ENCODE measurements around the gene GRIA1. TPM values are rescaled to one million over a fixed set of nuclear protein-coding genes. Genes with fewer than 3 reads are reported as not detected.

Gene GRIA1
- total RNA-seq, 4 donors from 2014 or later: 0.63 to 1.2 (median 0.93) TPM

DNA sequence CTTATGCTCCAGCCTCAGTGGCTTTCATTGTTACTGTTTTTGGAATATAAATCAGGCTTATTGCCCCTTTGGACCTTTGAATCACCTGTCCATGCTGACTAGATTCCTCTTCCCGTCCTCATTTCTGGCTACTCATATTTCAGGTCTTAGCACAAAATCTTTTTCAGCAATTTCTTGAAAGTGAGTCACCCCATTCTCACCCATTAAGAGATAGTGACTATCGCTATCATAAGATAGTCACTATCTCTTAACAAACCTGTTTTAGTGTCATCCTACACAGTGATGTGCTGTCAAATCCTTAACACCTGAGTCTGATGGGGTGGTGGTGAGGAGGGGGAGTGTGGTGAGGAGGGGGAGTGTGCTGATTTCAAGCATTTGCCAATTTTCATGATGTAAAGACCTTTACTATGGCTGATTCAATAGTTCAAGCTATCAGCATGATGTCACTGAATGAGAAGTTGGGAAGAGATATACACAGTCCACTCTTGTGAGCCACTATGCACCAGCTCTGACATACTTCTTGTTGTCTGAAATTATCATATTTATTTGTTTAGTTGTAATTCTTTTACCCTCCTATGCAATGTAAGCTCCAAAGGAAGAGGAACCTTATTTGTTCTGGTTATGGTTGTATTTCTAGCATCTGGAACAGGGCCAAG lies 95.3 kb downstream of the GRIA1 start:
- H3K27ac ChIP-seq (replicated peaks in 1 of 4): no peak overlapping the region
- intact Hi-C loops (cut with DNase I): no loop called here
- no peak overlapping the region for H3K4me3 ChIP-seq
- H3K36me3 ChIP-seq: no peaks in the 10 kb centered on the region
- H3K27me3 ChIP-seq: peaks cover 0 to 8% (median 0%) of the 10 kb centered on the region in 4 donors
- WGBS: 50% methylated on average over 2 of the region's 2 CpGs
- TF ChIP-seq EP300 (IDR thresholded peaks at IDR 0.05): no peak
- TF ChIP-seq CTCF (IDR thresholded peaks at IDR 0.05): no peak
- no peak for TF ChIP-seq POLR2A (IDR thresholded peaks at IDR 0.05; ENCODE audit: low read depth)
- no peak for TF ChIP-seq POLR2AphosphoS5 (IDR thresholded peaks at IDR 0.05)
- no peaks in the 10 kb centered on the region for H3K4me1 ChIP-seq
- H3K9me3 ChIP-seq: no peaks in the 10 kb centered on the region
- no peak for DNase-seq (ENCODE audit: extremely low spot score)

DNA sequence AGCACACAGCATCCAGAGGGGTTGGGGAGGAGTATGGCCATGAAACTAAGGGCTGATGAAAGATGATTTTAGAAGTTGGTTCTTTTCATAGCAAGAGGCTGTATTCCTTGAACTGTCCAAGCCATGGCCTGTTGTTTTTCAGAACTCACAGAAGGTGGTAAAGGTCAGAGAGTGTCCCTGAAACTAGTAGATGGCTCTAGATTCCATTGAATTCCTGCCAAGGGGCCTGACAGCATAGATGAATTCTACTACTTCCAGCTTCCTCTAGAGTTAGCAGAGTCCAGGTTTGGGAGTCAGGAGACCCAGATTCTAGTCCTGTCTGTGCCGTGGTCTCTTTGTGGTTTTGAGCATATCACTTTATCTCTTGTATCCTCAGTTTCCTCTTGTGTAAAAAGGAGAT lies 101.6 kb downstream of the GRIA1 start:
- intact Hi-C loops (cut with DNase I): no loop called here
- Histone ChIP-seq H3K27me3 (no peaks in the 10 kb centered on the region), H3K27ac (replicated peaks in 1 of 4) (no peak overlapping the region), H3K36me3 (no peaks in the 10 kb centered on the region), H3K4me1 (no peaks in the 10 kb centered on the region), H3K4me3 (no peak overlapping the region), H3K9me3 (no peaks in the 10 kb centered on the region)
- peak; percentile 57 for DNase-seq (ENCODE audit: extremely low spot score)
- 69% methylated on average over 1 of the region's 1 CpG for WGBS
- TF ChIP-seq POLR2A (IDR thresholded peaks at IDR 0.05; ENCODE audit: low read depth) (no peak), POLR2AphosphoS5 (IDR thresholded peaks at IDR 0.05) (no peak), EP300 (IDR thresholded peaks at IDR 0.05) (no peak), CTCF (IDR thresholded peaks at IDR 0.05) (no peak)

GRCh38 chr5:153594785-153595184 lies 104.3 kb downstream of the GRIA1 start:
- Histone ChIP-seq H3K4me3 (no peak overlapping the region), H3K9me3 (no peaks in the 10 kb centered on the region), H3K27ac (replicated peaks in 1 of 4) (no peak overlapping the region), H3K27me3 (no peaks in the 10 kb centered on the region), H3K4me1 (no peaks in the 10 kb centered on the region), H3K36me3 (no peaks in the 10 kb centered on the region)
- intact Hi-C loops (cut with DNase I): no loop called here
- TF ChIP-seq CTCF (IDR thresholded peaks at IDR 0.05) (no peak), EP300 (IDR thresholded peaks at IDR 0.05) (no peak), POLR2A (IDR thresholded peaks at IDR 0.05; ENCODE audit: low read depth) (no peak), POLR2AphosphoS5 (IDR thresholded peaks at IDR 0.05) (no peak)
- no peak for DNase-seq (ENCODE audit: extremely low spot score)

DNA sequence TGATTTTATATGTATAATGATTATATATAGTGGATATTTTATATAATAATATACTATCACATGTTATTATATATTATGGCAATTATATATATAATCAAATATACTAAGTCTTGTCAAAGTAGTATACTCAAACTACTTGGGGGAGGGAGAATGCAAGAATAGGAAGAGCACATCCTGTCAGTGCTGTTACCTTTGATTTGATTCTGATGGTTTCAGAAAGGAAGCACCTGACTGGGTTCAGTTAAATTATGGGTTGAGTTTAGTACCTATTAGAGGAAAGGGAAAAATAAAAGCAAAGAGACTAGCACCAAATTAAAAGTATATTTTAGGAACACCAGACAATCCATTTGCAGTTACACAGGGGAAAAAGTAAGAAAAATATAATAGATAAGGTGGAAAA lies 107.6 kb downstream of the GRIA1 start:
- Histone ChIP-seq H3K27me3 (no peaks in the 10 kb centered on the region), H3K36me3 (no peaks in the 10 kb centered on the region), H3K4me3 (no peak overlapping the region), H3K27ac (replicated peaks in 1 of 4) (no peak overlapping the region), H3K4me1 (no peaks in the 10 kb centered on the region), H3K9me3 (no peaks in the 10 kb centered on the region)
- no peak for TF ChIP-seq EP300 (IDR thresholded peaks at IDR 0.05)
- intact Hi-C loops (cut with DNase I): no loop called here
- DNase-seq (ENCODE audit: extremely low spot score): no peak

DNA sequence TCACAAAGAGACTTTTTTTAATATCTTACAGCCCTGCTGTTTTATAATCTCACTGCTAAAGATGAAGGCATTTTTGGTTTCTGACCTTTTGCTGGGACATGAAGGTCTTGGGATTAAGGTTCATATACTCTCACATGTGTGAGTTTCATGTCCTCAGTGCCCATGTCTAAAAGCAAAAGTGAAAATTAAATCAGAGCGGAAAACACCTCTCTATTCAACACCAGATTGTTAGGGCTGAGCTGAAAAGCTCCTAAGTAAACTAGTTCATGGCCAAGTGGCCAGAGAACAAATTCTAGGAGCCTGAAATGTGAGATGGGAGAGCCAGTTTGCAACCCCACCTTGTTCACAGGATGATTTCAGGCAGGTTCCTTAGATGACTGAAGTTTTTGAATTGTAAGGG lies 110.9 kb downstream of the GRIA1 start:
- Histone ChIP-seq H3K27ac (replicated peaks in 1 of 4) (no peak overlapping the region), H3K36me3 (no peaks in the 10 kb centered on the region), H3K9me3 (no peaks in the 10 kb centered on the region), H3K27me3 (no peaks in the 10 kb centered on the region), H3K4me1 (no peaks in the 10 kb centered on the region), H3K4me3 (no peak overlapping the region)
- intact Hi-C loops (cut with DNase I): no loop called here
- 94% methylated on average over 1 of the region's 1 CpG for WGBS
- no peak for TF ChIP-seq EP300 (IDR thresholded peaks at IDR 0.05)
- no peak for TF ChIP-seq CTCF (IDR thresholded peaks at IDR 0.05)
- TF ChIP-seq POLR2AphosphoS5 (IDR thresholded peaks at IDR 0.05): no peak
- no peak for TF ChIP-seq POLR2A (IDR thresholded peaks at IDR 0.05; ENCODE audit: low read depth)
- no peak for DNase-seq (ENCODE audit: extremely low spot score)
